Measurements from ENCODE around the gene ANKRD24. TPM values are rescaled to one million over a fixed set of nuclear protein-coding genes. Genes with fewer than 3 reads are reported as not detected.

Gene ANKRD24
- total and polyA plus RNA-seq, 2 experiments from 2014 or later = 3.7 to 18.0 TPM

GRCh38 chr19:4183967-4184717 is 1.7 kb downstream of the ANKRD24 start (continued):
- TF ChIP-seq EZH2phosphoT487 (IDR thresholded peaks at IDR 0.05; ENCODE audit: unreplicated experiment) = no peak
- no peak for TF ChIP-seq REST (IDR thresholded peaks at IDR 0.05; ENCODE audit: unreplicated experiment)
- TF ChIP-seq ETS1 (IDR thresholded peaks at IDR 0.05) = no peak
- no peak for TF ChIP-seq POLR2AphosphoS5 (IDR thresholded peaks at IDR 0.05; ENCODE audit: low read depth)

GRCh38 chr19:4184718-4185352 is 2.3 kb downstream of the ANKRD24 start:
- H3K27ac Mint-ChIP-seq = no peak overlapping the region
- H3K27ac ChIP-seq (ENCODE audit: low read depth) = no peak overlapping the region
- no peak overlapping the region for H3K4me3 Mint-ChIP-seq
- no peak overlapping the region for H2AFZ ChIP-seq
- DNase-seq (ENCODE audit: low spot score) = no peak
- no peaks in the 10 kb centered on the region for H3K36me3 ChIP-seq (ENCODE audit: insufficient read depth)
- peaks cover 3% of the 10 kb centered on the region; the same call in 1 of the 2 replicates for H3F3A ChIP-seq (replicated peaks; ENCODE audit: low read depth)
- H3K79me2 ChIP-seq (replicated peaks; ENCODE audit: insufficient read depth) = no peaks in the 10 kb centered on the region; the same call in 1 of the 2 replicates
- no peak for ATAC-seq
- H3K4me1 ChIP-seq (ENCODE audit: insufficient read depth) = peaks cover 7% of the 10 kb centered on the region; the same call in 1 of the 2 replicates
- no peaks in the 10 kb centered on the region for H3K36me3 Mint-ChIP-seq (ENCODE audit: low read depth)
- H3K9me3 Mint-ChIP-seq = no peaks in the 10 kb centered on the region; the same call in 1 of the 3 replicates
- H3K4me3 ChIP-seq = no peak overlapping the region
- H3K9me2 ChIP-seq (ENCODE audit: insufficient read depth) = no peaks in the 10 kb centered on the region
- peaks cover 17% of the 10 kb centered on the region for H3K27me3 Mint-ChIP-seq (ENCODE audit: insufficient read depth, low read depth, poor library complexity)
- H3K4me2 ChIP-seq = no peak overlapping the region
- H4K20me1 ChIP-seq (replicated peaks; ENCODE audit: insufficient read depth) = no peaks in the 10 kb centered on the region
- no peak for TF ChIP-seq ETS1 (IDR thresholded peaks at IDR 0.05)
- TF ChIP-seq CTCF (conservative IDR thresholded peaks at IDR 0.05; ENCODE audit: low read depth in 2 of 2) = no peak
- no peaks in the 10 kb centered on the region; the same call in 2 of the 3 replicates for H3K4me1 Mint-ChIP-seq
- no peaks in the 10 kb centered on the region for H3K27me3 ChIP-seq (ENCODE audit: insufficient read depth)
